Measurements from ENCODE around the gene RANBP6.
"Not testable (repeated sequence)": the region's sequence is repeated elsewhere in the genome, so short reads cannot be mapped to it uniquely, and the experiment has no call there.

Gene RANBP6

GRCh38 chr9:6015278-6016157 lies at the start of gene RANBP6:
RANBP6 (minus strand) TSS chr9:6015624; CDS start chr9:6015607, 17 bp downstream.
- peak; percentile 51 for DNase-seq

DNA sequence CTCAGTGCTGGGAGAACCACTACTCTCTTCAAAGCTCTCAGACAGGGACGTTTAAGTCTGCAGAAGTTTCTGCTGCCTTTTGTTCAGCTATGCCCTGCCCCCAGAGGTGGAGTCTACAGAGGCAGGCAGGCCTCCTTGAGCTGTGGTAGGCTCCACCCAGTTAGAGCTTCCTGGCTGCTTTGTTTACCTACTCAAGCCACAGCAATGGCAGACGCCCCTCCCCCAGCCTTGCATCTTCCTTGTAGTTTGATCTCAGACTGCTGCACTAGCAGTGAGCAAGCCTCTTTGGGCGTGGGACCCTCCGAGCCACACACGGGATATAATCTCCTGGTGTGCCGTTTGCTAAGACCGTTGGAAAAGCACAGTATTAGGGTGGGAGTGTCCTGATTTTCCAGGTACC lies 47.7 kb upstream of the RANBP6 start:
- not testable (repeated sequence) for DNase-seq

DNA sequence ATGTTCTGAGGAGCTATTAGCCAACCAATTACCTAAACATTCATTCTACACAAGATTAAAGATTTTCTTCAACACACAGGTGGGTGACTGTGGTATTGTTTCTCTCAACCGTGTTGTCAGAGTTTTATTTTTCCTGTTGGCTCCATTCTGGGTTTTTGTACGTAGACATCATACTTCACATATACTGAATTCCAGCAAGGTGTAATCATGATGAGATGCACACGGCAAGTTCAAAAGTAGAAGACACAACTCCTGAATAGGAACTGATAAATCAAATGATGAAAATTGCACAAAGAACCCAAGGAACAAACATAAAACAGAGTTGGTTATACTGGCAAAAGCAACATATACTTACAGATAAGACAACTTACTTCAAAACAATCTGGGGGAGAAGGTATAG lies 40.2 kb upstream of the RANBP6 start:
- DNase-seq, result no peak

GRCh38 chr9:6055216-6055615 lies 39.8 kb upstream of the RANBP6 start:
- peak; percentile 23 for DNase-seq

GRCh38 chr9:6054280-6055099 lies 39.1 kb upstream of the RANBP6 start:
- peak; percentile 10 for DNase-seq

GRCh38 chr9:6052293-6052919 lies 37.0 kb upstream of the RANBP6 start:
- DNase-seq, result no peak

- no peak for DNase-seq
These were observed 36.1 kb upstream of the RANBP6 start for GRCh38 chr9:6051511-6051950.

DNA sequence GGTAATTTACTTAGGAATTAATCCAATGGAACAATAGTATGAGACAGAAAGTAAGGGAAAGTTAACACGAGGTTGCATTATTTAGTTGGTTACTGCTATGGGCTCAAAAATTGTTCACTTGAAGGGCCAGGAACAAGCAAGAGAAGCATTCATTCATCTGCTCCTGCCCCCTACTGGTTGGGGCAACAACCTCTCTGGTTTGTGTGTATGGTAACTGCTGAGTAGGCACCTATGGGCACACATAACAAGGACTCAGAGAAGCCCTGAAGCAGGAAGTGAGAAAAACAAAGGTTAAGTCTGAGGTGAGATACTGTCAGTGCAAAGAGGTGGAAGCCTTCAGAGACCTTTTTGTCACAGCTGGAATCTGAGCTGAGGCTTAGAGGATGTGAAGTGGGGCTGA lies 34.4 kb upstream of the RANBP6 start:
- no peak for DNase-seq

DNA sequence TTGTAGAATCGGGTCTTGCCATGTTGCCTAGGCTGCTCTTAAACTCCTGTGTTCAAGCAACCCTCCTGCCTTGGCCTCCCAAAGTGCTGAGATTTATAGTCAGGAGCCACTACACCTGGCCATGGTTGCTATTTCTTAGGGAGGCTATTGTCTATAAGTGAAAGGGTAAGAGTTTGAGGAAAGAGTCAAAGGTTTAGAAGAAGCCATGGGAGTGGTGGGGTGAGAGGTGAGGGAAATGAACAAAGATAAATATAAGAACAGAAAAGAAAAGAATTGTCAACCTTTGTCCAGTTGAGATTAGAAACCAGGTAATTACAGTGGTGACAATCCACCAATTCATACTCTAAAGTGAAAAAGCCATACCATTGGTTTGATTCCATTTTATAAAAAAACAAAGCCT lies 32.6 kb upstream of the RANBP6 start:
- DNase-seq, result no peak

- DNase-seq, result no peak
These were observed 31.6 kb upstream of the RANBP6 start for GRCh38 chr9:6047020-6047419.

- DNase-seq, result no peak
These were observed 29.9 kb upstream of the RANBP6 start for GRCh38 chr9:6045364-6045763.

DNA sequence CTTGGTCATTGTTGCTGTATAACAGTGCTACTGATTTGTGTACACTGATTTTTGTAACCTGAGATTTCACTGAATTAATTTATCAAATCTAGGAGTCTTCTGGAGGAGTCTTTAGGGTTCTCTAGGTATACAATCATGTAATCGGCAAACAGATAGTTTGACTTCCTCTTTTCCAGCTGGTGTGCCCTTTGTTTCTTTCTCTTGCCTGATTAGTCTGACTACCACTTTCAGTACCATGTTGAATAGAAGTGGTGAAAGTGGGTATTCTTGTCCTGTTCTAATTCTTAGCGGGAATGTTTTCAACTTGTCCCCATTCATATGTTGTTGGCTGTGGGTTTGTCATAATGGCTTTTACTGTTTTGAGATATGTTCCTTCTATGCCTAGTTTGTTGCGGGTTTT lies 24.7 kb upstream of the RANBP6 start:
- DNase-seq, result no peak

DNA sequence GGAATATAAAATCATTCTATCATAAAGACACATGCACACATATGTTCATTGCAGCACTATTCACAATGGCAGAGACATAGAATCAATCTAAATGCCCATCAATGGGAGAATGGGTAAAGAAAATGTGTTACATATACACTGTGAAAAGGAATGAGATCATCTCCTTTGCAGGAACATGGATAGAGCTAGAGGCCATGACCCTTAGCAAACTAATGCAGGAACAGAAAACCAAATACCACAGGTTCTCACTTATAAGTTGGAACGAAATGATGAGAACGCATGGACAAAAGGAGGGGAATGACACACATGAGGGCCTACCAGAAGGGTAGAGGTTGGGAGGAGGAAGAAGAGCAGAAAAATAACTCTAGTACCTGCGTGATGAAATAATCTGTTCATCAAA lies 21.0 kb upstream of the RANBP6 start:
- DNase-seq, result no peak

DNA sequence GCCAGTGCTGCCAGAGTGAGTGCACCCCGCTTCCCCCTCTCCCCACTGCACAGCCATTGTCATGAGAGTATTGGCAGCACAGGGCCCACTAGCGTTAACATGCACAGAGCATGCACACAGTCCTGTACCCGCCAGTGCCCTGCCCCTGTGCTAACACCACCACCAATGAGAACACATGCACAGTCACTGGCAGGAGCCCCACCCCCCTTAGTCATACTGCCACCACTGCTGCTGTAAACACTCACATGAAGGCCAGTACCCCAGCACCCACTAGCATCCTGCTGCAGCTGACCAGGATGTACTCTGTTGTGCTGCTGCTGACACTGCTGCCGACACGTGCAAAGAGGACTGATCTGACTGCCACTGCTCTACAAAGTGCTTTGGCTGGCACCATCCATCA lies 19.5 kb upstream of the RANBP6 start:
- DNase-seq, result no peak

GRCh38 chr9:6029604-6030274 lies 14.3 kb upstream of the RANBP6 start:
- no peak for DNase-seq

DNA sequence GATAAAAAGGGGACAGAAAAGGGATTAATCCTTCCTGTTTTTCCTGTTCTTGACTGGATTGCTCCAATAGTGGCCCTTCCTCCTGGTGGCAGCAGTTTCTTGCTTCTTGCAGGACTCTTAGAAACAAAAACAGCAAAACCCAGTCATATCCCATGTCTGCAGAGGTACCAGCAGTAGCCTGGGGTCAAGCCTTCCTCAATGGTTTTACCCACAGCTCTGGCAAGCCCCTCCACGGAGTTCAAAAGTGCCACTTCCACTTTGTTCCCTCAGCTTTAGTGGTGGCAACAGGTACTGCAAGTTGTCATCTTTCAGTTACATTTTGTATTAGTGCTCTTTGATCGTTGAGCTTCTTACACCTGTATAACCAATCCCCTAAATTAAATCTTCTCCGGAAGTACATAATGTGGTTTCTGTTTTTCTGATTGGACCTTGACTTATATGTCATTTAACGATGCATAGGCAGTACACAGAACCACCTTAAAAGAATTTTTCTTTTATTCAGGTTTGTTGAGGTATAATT lies 8.7 kb upstream of the RANBP6 start:
- DNase-seq, result no peak

GRCh38 chr9:6016975-6017374 lies 1.6 kb upstream of the RANBP6 start:
- not testable (repeated sequence) for DNase-seq

DNA sequence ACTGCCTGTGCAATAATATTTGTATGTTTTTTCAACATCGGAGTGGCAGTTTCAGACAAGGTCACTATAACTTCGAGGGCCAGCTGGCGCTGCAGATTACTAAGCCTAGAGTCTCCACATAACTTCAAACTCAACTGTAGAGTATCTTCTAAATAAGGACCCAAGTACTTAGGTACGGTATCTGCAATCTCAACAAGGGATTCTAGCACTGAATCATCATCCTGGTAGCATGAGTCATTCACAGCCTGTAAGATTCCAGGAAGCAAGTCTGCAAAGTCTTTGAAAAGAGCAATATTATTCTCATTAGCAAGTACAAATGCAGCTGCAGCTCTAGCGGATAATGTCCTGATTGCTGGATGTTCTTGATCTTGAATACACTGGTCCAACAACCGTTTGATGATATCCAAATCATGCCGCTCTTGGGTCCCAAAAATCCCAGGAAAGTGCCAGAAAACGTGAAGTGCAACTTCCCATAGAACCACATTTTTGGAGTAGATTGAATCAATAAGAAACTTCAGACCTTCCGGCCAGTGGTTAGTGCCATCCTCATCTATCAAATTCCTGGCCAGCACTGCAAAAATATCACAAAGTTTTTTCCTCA lies 654 bp downstream of the RANBP6 start:
- DNase-seq, result no peak

DNA sequence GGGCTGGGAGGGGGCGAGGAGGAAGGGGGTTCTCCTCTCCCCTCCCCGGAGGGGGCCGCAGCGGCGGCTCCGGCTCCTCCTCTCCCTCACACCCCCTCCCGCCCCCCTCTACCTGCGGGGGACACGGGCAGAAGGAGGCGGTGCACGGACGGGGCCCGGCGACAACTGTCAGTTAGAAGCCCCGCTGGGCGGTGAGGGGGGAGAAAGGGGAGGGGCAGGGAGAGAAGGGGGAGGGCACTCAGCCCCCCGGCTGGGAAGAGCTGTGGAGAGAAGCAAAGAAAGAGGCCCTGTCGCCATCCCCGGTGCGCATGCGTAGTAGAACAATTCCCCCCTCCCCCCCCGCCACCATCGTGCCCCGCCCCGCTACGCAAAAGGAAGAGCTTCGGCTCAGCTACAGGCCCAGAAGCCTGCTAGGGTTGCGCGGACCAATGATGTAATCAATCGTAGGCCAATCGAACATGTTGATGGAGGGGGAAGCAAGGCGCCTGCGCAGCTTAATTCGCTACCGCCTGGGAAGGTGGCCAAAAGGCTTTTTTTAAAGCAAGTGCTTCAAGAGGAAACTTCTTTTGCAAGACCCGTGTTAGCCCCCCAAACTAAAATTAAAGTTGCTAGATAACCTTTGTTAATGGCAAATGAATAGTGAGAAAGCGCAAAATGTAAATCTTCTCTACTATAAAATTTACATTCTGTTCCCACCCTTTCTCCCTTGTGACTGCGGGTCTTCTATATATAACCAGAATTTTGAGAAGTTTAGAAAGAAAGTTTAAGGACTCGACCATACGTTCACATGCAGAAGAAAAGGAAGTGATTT lies 7.0 kb downstream of the RANBP6 start:
- DNase-seq, result peak; percentile 88

- DNase-seq, result peak; percentile 43
These were observed 7.7 kb downstream of the RANBP6 start for GRCh38 chr9:6007770-6008168.

DNA sequence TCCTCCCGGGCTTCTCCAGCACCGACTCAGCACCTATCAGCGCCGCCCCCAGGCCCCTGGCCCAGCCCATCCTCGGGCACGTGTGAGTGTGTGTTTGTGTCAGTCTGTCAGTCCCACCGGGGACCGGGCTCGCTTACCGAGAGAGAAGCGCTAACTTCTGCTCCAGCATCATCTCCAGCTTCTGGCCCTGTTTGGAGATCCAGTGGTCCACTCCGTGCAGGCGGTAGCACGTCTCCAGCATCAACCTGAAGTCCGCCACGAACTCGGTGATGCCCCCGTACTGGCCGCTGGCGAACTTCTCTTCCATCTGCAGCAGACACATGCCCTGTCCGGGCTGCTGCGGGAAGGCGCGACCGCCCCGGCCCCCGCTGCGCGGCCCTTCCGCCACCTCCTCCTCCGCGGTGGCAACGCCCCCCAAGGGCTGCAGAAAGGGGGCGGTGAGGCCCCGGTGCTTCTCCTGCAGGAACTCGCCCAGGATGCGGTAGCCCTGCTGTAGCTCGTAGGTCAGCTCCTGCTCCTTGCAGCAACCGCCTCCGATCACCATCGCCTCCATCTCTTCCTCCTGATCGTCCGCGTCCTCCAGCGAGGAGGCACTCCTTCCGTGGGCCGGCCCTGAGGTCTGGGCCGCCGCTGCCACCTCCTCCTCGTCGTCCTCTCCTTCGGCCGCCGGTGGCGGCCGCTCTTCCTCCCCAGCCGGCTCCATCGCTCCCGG lies 8.2 kb downstream of the RANBP6 start:
- peak; percentile 66 for DNase-seq

All from T1000 (cell line).